Measurements from ENCODE around the gene DCAF5. TPM values are rescaled to one million over a fixed set of nuclear protein-coding genes. Genes with fewer than 3 reads are reported as not detected.
A peak's percentile ranks its signal among the peaks of the same experiment; 100 is the strongest.

DCAF5 gene
- total and polyA plus RNA-seq, 2 of the 13 experiments (the other 11 are each of a cell fraction or from before 2014, with no cell fraction given), result 13.4 to 31.6 TPM

GRCh38 chr14:69191340-69192111, 38.6 kb upstream of the DCAF5 start, which contains the start of gene EXD2 (continued):
- TF ChIP-seq REST (IDR thresholded peaks at IDR 0.05; ENCODE audit: borderline replicate concordance in 1 of 2, low read depth in 1 of 2, low read length in 2 of 2), result no peak
- TF ChIP-seq ZNF652 (CRISPR knock-in tag; IDR thresholded peaks at IDR 0.05; ENCODE audit: borderline replicate concordance, low read depth), result no peak
- peak; percentile 87; the same call in 1 of the 2 replicates for TF ChIP-seq ZGPAT (CRISPR knock-in tag; IDR thresholded peaks at IDR 0.05)
- peak; percentile 63; the same call in 1 of the 2 replicates for TF ChIP-seq PRDM10 (CRISPR knock-in tag; IDR thresholded peaks at IDR 0.05; ENCODE audit: low read depth)
- no peak; the same call in 1 of the 2 replicates for TF ChIP-seq ZNF44 (CRISPR knock-in tag; IDR thresholded peaks at IDR 0.05)
- TF ChIP-seq GFI1 (CRISPR knock-in tag; IDR thresholded peaks at IDR 0.05; ENCODE audit: borderline replicate concordance), result no peak; the same call in 1 of the 2 replicates
- TF ChIP-seq ZFP41 (CRISPR knock-in tag; IDR thresholded peaks at IDR 0.05; ENCODE audit: borderline replicate concordance), result no peak
- TF ChIP-seq NFE2L2 (IDR thresholded peaks at IDR 0.05; ENCODE audit: low read length), result no peak
- no peak for TF ChIP-seq RFX5 (IDR thresholded peaks at IDR 0.05; ENCODE audit: low read depth, low read length)
- peak; percentile 80; the same call in 1 of the 2 replicates for TF ChIP-seq ZZZ3 (CRISPR knock-in tag; IDR thresholded peaks at IDR 0.05; ENCODE audit: borderline replicate concordance)
- TF ChIP-seq KMT2B (CRISPR knock-in tag; IDR thresholded peaks at IDR 0.05), result peak; percentile 94
- 0 out of 2 replicates have a peak, but pooled peaks have one; percentile 37 for TF ChIP-seq ZNF276 (CRISPR knock-in tag; IDR thresholded peaks at IDR 0.05; ENCODE audit: low read depth)
- peak; percentile 67 for TF ChIP-seq ZNF317 (CRISPR knock-in tag; IDR thresholded peaks at IDR 0.05)
- peak; percentile 92 for TF ChIP-seq CREM (IDR thresholded peaks at IDR 0.05)
- TF ChIP-seq CREM (CRISPR knock-in tag; IDR thresholded peaks at IDR 0.05), result no peak

All from HepG2 (cell line).